Measurements from ENCODE around the gene DNAJB4. TPM values are rescaled to one million over a fixed set of nuclear protein-coding genes. Genes with fewer than 3 reads are reported as not detected.
A peak's percentile ranks its signal among the peaks of the same experiment; 100 is the strongest.
"Not testable (repeated sequence)": the region's sequence is repeated elsewhere in the genome, so short reads cannot be mapped to it uniquely, and the experiment has no call there.

DNAJB4 gene
- total RNA-seq, 2 experiments from 2014 or later: 9.7 to 10.4 TPM

- CTCF ChIA-PET: interaction anchor here (1.1 to 1.7 kb wide), 3 partner anchors 28 to 137 kb away, joined by 3 to 7 read pairs (median 5); no protein-coding TSS in a partner anchor
- peaks cover 22% of the 10 kb centered on the region for H3K36me3 Mint-ChIP-seq (ENCODE audit: low read depth)
- no peak overlapping the region for H3K4me3 Mint-ChIP-seq
- no peaks in the 10 kb centered on the region for H3K27me3 Mint-ChIP-seq (ENCODE audit: low read depth)
- intact Hi-C loops (cut with micrococcal nuclease): loop anchor here (1.0 to 5.0 kb wide), 11 partner anchors 27 to 1691 kb away; partner anchors contain the start of genes AK5, IFI44 and PIGK
- no peak for DNase-seq
- H3K4me1 Mint-ChIP-seq (ENCODE audit: low read depth): peaks cover 43% of the 10 kb centered on the region
- H3K9me3 Mint-ChIP-seq: no peaks in the 10 kb centered on the region
- H3K27ac Mint-ChIP-seq: no peak overlapping the region
Observed at GRCh38 chr1:77977989-77978292, 26.8 kb upstream of the DNAJB4 start.

GRCh38 chr1:77978293-77978968 lies 26.3 kb upstream of the DNAJB4 start:
- CTCF ChIA-PET: interaction anchor here (0.9 to 1.7 kb wide), 4 partner anchors 28 to 295 kb away, joined by 3 to 7 read pairs (median 4); partner anchors contain the start of gene ZZZ3
- Mint-ChIP-seq H3K4me1 (ENCODE audit: low read depth) (peaks cover 45% of the 10 kb centered on the region), H3K4me3 (no peak overlapping the region), H3K9me3 (no peaks in the 10 kb centered on the region), H3K36me3 (ENCODE audit: low read depth) (peaks cover 21% of the 10 kb centered on the region), H3K27ac (no peak overlapping the region), H3K27me3 (ENCODE audit: low read depth) (no peaks in the 10 kb centered on the region)
- intact Hi-C loops (cut with micrococcal nuclease): loop anchor here (1.0 to 5.0 kb wide), 11 partner anchors 27 to 1691 kb away; partner anchors contain the start of genes AK5, IFI44 and PIGK
- peak; percentile 89 for DNase-seq

- CTCF ChIA-PET: interaction anchor here (0.9 to 2.4 kb wide), 4 partner anchors 27 to 296 kb away, joined by 4 to 9 read pairs (median 6); partner anchors contain the start of gene ZZZ3
- Mint-ChIP-seq H3K4me1 (ENCODE audit: low read depth) (peaks cover 47% of the 10 kb centered on the region), H3K27ac (no peak within 1 kb of the TSS), H3K27me3 (ENCODE audit: low read depth) (no peaks in the 10 kb centered on the region), H3K4me3 (no peak within 1 kb of the TSS), H3K9me3 (no peaks in the 10 kb centered on the region), H3K36me3 (ENCODE audit: low read depth) (peaks cover 21% of the 10 kb centered on the region)
- peak; percentile 99 for DNase-seq
- intact Hi-C loops (cut with micrococcal nuclease): loop anchor here (1.0 to 5.0 kb wide), 17 partner anchors 25 to 1692 kb away; partner anchors contain the start of genes AK5, DNAJB4, IFI44 and IFI44L
Observed at GRCh38 chr1:77978969-77979876, 25.5 kb upstream of the DNAJB4 start, which contains the start of gene FUBP1. TSS of gene FUBP1 (minus strand) at chr1:77979072. CDS start at chr1:77979004, 68 bp downstream.

GRCh38 chr1:77983352-77983996 lies 21.3 kb upstream of the DNAJB4 start:
- H3K27ac Mint-ChIP-seq; H3K36me3 Mint-ChIP-seq (ENCODE audit: low read depth); H3K9me3 Mint-ChIP-seq; H3K4me3 Mint-ChIP-seq; H3K27me3 Mint-ChIP-seq (ENCODE audit: low read depth); CTCF ChIA-PET; intact Hi-C loops (cut with micrococcal nuclease); DNase-seq: not testable (repeated sequence)
- peaks cover 52% of the 10 kb centered on the region for H3K4me1 Mint-ChIP-seq (ENCODE audit: low read depth)

- CTCF ChIA-PET: no interaction called here
- H3K27ac Mint-ChIP-seq: no peak overlapping the region
Observed at GRCh38 chr1:77983997-77984355, 20.8 kb upstream of the DNAJB4 start.

GRCh38 chr1:77984629-77985028 lies 20.1 kb upstream of the DNAJB4 start:
- intact Hi-C loops (cut with micrococcal nuclease): no loop called here
- no peak for DNase-seq
- Mint-ChIP-seq H3K4me1 (ENCODE audit: low read depth) (peaks cover 55% of the 10 kb centered on the region), H3K4me3 (no peak overlapping the region), H3K36me3 (ENCODE audit: low read depth) (peaks cover 9% of the 10 kb centered on the region), H3K27ac (no peak overlapping the region), H3K9me3 (no peaks in the 10 kb centered on the region), H3K27me3 (ENCODE audit: low read depth) (no peaks in the 10 kb centered on the region)
- CTCF ChIA-PET: no interaction called here

More at GRCh38 chr1:77983997-77984355, 20.8 kb upstream of the DNAJB4 start:
- intact Hi-C loops (cut with micrococcal nuclease): no loop called here
- no peaks in the 10 kb centered on the region for H3K27me3 Mint-ChIP-seq (ENCODE audit: low read depth)
- peaks cover 9% of the 10 kb centered on the region for H3K36me3 Mint-ChIP-seq (ENCODE audit: low read depth)
- no peaks in the 10 kb centered on the region for H3K9me3 Mint-ChIP-seq
- DNase-seq: no peak
- no peak overlapping the region for H3K4me3 Mint-ChIP-seq
- H3K4me1 Mint-ChIP-seq (ENCODE audit: low read depth): peaks cover 53% of the 10 kb centered on the region

GRCh38 chr1:77986810-77987209 lies 17.9 kb upstream of the DNAJB4 start:
- H3K27me3 Mint-ChIP-seq (ENCODE audit: low read depth): no peaks in the 10 kb centered on the region
- H3K4me3 Mint-ChIP-seq: no peak overlapping the region
- intact Hi-C loops (cut with micrococcal nuclease): no loop called here
- peak; percentile 46 for DNase-seq
- peaks cover 56% of the 10 kb centered on the region for H3K4me1 Mint-ChIP-seq (ENCODE audit: low read depth)
- CTCF ChIA-PET: no interaction called here
- no peaks in the 10 kb centered on the region for H3K9me3 Mint-ChIP-seq
- no peak overlapping the region for H3K27ac Mint-ChIP-seq
- peaks cover 9% of the 10 kb centered on the region for H3K36me3 Mint-ChIP-seq (ENCODE audit: low read depth)

GRCh38 chr1:77987919-77988318 lies 16.8 kb upstream of the DNAJB4 start:
- H3K27ac Mint-ChIP-seq: no peak overlapping the region
- H3K4me3 Mint-ChIP-seq: no peak overlapping the region
- CTCF ChIA-PET: no interaction called here
- no peak for DNase-seq
- H3K27me3 Mint-ChIP-seq (ENCODE audit: low read depth): no peaks in the 10 kb centered on the region
- H3K9me3 Mint-ChIP-seq: no peaks in the 10 kb centered on the region
- peaks cover 54% of the 10 kb centered on the region for H3K4me1 Mint-ChIP-seq (ENCODE audit: low read depth)
- H3K36me3 Mint-ChIP-seq (ENCODE audit: low read depth): peaks cover 9% of the 10 kb centered on the region
- intact Hi-C loops (cut with micrococcal nuclease): no loop called here

- H3K4me3 Mint-ChIP-seq: no peak overlapping the region
- CTCF ChIA-PET: no interaction called here
- no peaks in the 10 kb centered on the region for H3K9me3 Mint-ChIP-seq
- DNase-seq: no peak
- intact Hi-C loops (cut with micrococcal nuclease): no loop called here
- H3K27me3 Mint-ChIP-seq (ENCODE audit: low read depth): no peaks in the 10 kb centered on the region
- peaks cover 39% of the 10 kb centered on the region for H3K4me1 Mint-ChIP-seq (ENCODE audit: low read depth)
- peaks cover 9% of the 10 kb centered on the region for H3K36me3 Mint-ChIP-seq (ENCODE audit: low read depth)
- H3K27ac Mint-ChIP-seq: no peak overlapping the region
Observed at GRCh38 chr1:77989744-77990143, 15.0 kb upstream of the DNAJB4 start.

- H3K9me3 Mint-ChIP-seq: no peaks in the 10 kb centered on the region
- H3K27ac Mint-ChIP-seq: no peak overlapping the region
Observed at GRCh38 chr1:77990629-77991204, 14.0 kb upstream of the DNAJB4 start.

GRCh38 chr1:77991638-77992037 lies 13.1 kb upstream of the DNAJB4 start:
- peaks cover 28% of the 10 kb centered on the region for H3K4me1 Mint-ChIP-seq (ENCODE audit: low read depth)
- no peaks in the 10 kb centered on the region for H3K9me3 Mint-ChIP-seq
- intact Hi-C loops (cut with micrococcal nuclease): no loop called here
- CTCF ChIA-PET: interaction anchor here (1.1 kb wide), 1 partner anchor 123 kb away, joined by 4 read pairs; no protein-coding TSS in a partner anchor
- H3K27ac Mint-ChIP-seq: no peak overlapping the region
- DNase-seq: no peak
- H3K27me3 Mint-ChIP-seq (ENCODE audit: low read depth): no peaks in the 10 kb centered on the region
- no peak overlapping the region for H3K4me3 Mint-ChIP-seq
- peaks cover 7% of the 10 kb centered on the region for H3K36me3 Mint-ChIP-seq (ENCODE audit: low read depth)

More at GRCh38 chr1:77990629-77991204, 14.0 kb upstream of the DNAJB4 start:
- no peak for DNase-seq
- Mint-ChIP-seq H3K4me1 (ENCODE audit: low read depth) (peaks cover 36% of the 10 kb centered on the region), H3K36me3 (ENCODE audit: low read depth) (peaks cover 10% of the 10 kb centered on the region), H3K4me3 (no peak overlapping the region), H3K27me3 (ENCODE audit: low read depth) (no peaks in the 10 kb centered on the region)
- intact Hi-C loops (cut with micrococcal nuclease): no loop called here
- CTCF ChIA-PET: interaction anchor here (0.6 to 1.2 kb wide), 3 partner anchors 10 to 187 kb away, joined by 3 to 4 read pairs (median 4); no protein-coding TSS in a partner anchor

Measured in activated naive CD4-positive, alpha-beta T cell treated with anti-CD3 and anti-CD28 coated beads for 36 hours (primary cell).